ENCODE data around the gene GPR22. TPM values are rescaled to one million over a fixed set of nuclear protein-coding genes. Genes with fewer than 3 reads are reported as not detected.
A peak's percentile ranks its signal among the peaks of the same experiment; 100 is the strongest.

GPR22 gene
- 0.15 TPM for polyA plus RNA-seq (ENCODE audit: insufficient read length)
- long read RNA-seq, donor 1 = 0 reads
- long read RNA-seq, donor 2 = 0 reads
- long read RNA-seq, donor 3 = 0 reads
- long read RNA-seq, donor 4 = 0 reads
- long read RNA-seq, donor 5 = 0 reads
- long read RNA-seq, donor 6 = 0 reads
- long read RNA-seq, donor 7 = 0 reads
- long read RNA-seq, donor 8 = 0 reads

- no peak for DNase-seq
These were observed at the start of gene GPR22 for GRCh38 chr7:107469929-107470328. TSS of gene GPR22 (plus strand) at chr7:107470057. CDS start at chr7:107474061, 4,004 bp downstream.

- DNase-seq = no peak
These were observed 42.4 kb upstream of the GPR22 start for GRCh38 chr7:107427462-107427861.

- no peak for DNase-seq
These were observed 41.2 kb upstream of the GPR22 start for GRCh38 chr7:107428642-107429041.

- DNase-seq = no peak
These were observed 39.8 kb upstream of the GPR22 start for GRCh38 chr7:107430057-107430456.

DNA sequence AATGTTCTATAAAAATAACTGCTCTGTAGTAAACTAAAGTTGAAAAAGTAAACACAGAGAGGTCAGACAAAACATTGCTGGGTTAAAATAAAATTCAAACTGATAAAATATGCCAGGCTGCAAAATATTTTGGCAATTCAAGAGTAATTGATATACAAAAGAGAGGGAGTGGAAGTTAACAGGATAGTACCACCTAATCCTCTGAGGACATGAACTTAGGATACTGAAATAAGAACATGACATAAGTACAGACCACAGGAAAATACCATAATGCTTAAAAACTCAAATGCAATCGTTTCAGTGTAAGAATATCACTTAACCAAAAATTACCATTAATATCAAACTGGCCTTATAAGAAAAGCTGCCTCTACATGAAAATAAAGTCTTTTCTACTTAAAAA, 37.6 kb upstream of the GPR22 start:
- DNase-seq = no peak

- no peak for DNase-seq
These were observed 34.1 kb upstream of the GPR22 start for GRCh38 chr7:107435749-107436148.

DNA sequence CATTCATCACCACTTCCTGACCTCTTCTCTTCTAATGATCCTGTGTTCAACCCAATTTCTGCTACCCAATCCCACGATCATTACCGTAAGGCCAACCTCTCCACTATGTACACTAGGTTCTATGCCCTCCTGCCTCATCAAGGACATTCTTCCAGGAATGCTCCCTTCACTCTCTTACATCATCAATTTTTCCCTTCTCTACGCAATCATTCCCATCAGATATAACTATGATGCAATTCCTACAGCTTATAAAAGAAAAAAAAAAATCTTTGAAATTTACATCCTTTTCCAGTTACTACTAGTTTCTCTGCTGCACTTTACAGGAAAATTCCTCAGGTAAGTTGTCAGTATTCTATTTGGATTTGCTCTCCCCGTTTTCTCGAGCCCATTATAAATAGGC, 30.8 kb upstream of the GPR22 start:
- DNase-seq = no peak

- no peak for DNase-seq
These were observed 28.1 kb upstream of the GPR22 start for GRCh38 chr7:107441581-107442422.

- no peak for DNase-seq
These were observed 27.2 kb upstream of the GPR22 start for GRCh38 chr7:107442678-107443077.

DNA sequence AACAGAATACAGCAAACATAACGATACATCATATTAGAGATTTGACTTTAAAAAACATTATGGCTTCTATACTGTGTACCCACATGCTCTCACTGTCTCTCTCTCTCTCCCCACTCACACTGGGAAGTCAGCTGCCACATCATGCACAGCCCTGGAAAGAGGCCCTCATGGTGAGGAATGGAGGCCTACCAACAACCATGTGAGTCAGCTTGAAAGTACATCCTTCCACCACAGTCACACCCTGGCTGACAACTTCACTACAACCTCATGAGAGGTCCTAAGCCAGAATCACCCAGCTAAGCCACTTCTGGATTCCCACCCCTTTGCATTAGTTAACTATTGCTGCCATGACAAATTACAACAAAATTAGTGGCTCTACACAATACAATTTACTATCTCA, 23.3 kb upstream of the GPR22 start:
- no peak for DNase-seq

DNA sequence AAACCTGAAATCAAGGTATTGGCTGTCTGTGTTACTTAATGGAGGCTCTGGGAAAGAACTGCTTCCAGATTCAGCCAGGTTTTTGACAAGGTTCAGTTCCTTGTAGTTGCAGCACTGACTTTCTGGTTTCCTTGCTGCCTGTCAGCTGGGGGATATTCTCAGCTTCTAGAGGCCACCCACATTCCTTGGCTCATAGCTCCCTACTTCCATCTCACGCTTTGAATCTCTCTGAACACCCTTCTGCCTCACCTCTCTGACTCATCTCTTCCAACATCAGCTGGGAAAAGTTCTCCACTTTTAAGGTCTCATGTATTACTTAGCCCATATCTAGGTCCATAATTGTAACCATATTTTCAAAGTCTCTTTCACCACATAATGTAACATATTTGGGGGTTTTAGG, 22.9 kb upstream of the GPR22 start:
- DNase-seq = no peak

GRCh38 chr7:107450970-107451369, 18.9 kb upstream of the GPR22 start:
- DNase-seq = no peak

DNA sequence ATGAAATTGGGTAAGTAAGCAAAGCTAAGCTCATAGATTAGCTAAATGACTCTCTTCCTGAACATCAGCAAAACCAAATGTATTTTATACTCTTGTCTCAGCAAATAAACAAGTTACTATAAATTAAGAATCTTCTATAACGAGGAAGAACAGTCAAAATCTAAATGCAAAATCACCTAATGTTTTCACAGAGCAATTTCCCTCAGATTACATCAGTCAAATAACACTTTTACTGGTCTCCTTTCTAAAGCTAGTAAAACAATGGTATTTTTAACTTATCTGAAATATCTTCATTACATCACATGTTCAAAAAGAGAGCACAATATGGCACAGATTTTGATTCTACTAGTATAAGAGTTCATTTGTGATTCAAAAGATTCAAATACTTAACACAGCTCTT, 16.5 kb upstream of the GPR22 start:
- no peak for DNase-seq

- DNase-seq = no peak
These were observed 7.8 kb upstream of the GPR22 start for GRCh38 chr7:107461938-107462533.

GRCh38 chr7:107463139-107464078, 6.4 kb upstream of the GPR22 start:
- DNase-seq = peak; percentile 50

DNA sequence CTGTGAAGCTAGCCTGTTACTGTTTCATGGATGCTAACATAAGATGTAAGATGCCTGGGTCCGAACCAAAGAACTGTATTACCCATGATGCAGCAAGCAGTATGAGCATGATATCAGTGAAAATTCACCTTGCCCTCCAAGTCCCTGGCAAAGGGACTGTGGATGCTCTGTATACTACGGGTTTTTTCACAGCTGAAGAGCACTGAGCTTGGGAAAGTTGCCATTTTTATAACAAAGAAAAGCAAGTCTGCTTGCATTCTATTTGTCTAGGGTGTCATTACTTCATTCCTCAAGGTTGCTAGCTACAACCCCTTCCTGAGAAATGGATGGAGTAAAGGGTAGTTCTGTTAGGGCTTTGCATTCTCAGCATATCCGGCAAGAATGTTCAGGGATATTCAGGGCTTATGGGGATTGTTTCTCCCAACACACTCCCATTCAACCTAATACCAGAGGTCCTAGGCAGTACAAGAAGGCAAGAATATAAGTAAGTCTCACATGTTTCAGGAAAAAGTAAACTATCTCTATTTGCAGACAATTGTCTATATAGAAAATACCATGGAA, 5.1 kb upstream of the GPR22 start:
- DNase-seq = no peak

DNA sequence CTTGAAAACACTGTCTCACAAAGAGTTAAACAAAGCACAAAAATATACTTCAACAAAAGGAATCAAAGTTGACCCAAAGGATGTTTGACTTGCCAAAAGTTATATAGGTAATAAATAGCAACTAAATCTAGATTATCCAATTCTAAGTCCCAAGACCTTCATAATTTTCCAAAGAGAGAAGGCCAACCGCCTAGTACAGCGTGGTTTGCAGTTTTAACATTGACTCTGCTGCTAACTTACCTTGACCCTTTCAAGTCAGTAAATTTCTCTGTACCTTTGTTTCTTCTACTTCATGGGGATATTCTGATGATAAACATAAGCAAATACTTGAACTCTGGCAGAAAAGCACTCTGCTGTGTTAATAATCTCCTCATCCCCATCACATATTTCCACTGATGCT, 1.9 kb upstream of the GPR22 start:
- no peak for DNase-seq

- no peak for DNase-seq
These were observed 1.0 kb upstream of the GPR22 start for GRCh38 chr7:107468824-107469223.

DNA sequence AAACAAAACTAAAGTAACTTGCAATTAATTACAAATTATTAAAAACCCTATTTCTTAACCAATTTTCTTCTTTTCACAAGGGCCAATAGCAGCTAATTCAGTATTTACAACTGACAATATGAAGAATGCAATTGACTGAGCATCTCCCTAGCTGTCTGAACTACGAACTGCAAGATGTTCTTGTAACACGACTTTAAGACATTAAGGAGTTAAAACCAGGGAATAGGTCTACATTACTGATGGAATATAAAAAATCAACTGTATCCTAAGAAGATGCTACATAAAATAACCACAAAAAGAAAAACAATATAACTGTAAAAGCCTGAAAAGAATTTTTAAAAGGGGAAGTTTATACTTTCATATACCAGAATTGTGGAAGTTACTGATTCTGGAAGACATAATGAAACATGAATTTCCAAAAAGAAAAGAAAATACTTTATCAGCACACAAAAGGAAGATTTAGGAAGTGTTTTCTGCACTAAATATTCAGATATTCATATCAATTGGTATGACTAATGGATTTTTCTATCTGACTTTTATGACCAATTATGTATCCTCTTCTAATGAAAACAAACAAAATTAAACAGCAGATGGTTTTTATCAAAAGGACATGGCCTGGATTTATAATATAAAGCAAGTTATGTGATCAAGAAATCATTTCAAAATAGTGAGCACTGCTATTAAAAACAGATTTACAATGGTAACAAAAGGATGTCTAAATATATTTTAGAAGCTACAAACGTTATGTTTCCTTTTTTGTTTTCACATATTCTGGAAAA, 1.6 kb downstream of the GPR22 start:
- no peak for DNase-seq

DNA sequence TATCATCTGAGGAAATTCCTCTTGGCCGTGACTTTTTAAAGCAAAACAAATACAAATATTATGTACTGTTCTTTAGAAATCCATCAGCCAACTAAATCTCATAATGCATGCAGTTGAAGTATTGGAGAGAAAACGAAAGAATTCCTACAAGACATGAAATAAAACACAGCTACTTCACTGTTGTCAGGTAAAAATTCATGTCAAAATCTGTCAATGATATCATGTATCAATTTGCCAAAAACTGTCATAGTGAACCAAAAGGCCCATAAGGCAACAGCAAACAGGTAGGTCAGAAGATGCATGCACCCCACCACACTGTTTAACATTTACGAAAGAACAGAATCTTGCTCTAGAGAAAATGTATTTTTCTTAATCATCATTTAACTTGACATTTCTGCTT, 2.3 kb downstream of the GPR22 start:
- no peak for DNase-seq

DNA sequence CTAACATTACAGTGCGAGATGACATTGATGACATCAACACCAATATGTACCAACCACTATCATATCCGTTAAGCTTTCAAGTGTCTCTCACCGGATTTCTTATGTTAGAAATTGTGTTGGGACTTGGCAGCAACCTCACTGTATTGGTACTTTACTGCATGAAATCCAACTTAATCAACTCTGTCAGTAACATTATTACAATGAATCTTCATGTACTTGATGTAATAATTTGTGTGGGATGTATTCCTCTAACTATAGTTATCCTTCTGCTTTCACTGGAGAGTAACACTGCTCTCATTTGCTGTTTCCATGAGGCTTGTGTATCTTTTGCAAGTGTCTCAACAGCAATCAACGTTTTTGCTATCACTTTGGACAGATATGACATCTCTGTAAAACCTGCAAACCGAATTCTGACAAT, 4.3 kb downstream of the GPR22 start:
- no peak for DNase-seq
